ENCODE measurements around the gene RHOT2. TPM values are rescaled to one million over a fixed set of nuclear protein-coding genes. Genes with fewer than 3 reads are reported as not detected.
A peak's percentile ranks its signal among the peaks of the same experiment; 100 is the strongest.

Gene RHOT2
- total and polyA plus RNA-seq, 2 experiments from 2014 or later: 129 to 163 TPM

GRCh38 chr16:684961-685696 lies 17.2 kb downstream of the RHOT2 start (continued):
- TF ChIP-seq NANOG (IDR thresholded peaks at IDR 0.05; ENCODE audit: borderline replicate concordance) (no peak), ETS1 (IDR thresholded peaks at IDR 0.05) (no peak), ZNF114 (CRISPR knock-in tag; IDR thresholded peaks at IDR 0.05) (no peak), REST (IDR thresholded peaks at IDR 0.05; ENCODE audit: unreplicated experiment) (no peak), ZNF331 (CRISPR knock-in tag; IDR thresholded peaks at IDR 0.05; ENCODE audit: low read depth) (no peak), JUNB (IDR thresholded peaks at IDR 0.05; ENCODE audit: unreplicated experiment) (no peak), CTCF (conservative IDR thresholded peaks at IDR 0.05; ENCODE audit: low read depth in 2 of 2) (no peak), CREB1 (CRISPR knock-in tag; IDR thresholded peaks at IDR 0.05; ENCODE audit: low read depth) (no peak)

GRCh38 chr16:685967-686366 lies 18.0 kb downstream of the RHOT2 start:
- H3K9me2 ChIP-seq (ENCODE audit: insufficient read depth): no peaks in the 10 kb centered on the region
- no peak overlapping the region for H3K4me3 ChIP-seq
- peaks cover 23% of the 10 kb centered on the region for H3F3A ChIP-seq (replicated peaks; ENCODE audit: low read depth)
- peaks cover 6% of the 10 kb centered on the region; the same call in 1 of the 2 replicates for H3K79me2 ChIP-seq (replicated peaks; ENCODE audit: insufficient read depth)
- H3K27me3 Mint-ChIP-seq (ENCODE audit: insufficient read depth, low read depth, poor library complexity): peaks cover 22% of the 10 kb centered on the region
- 0 out of 2 replicates have a peak, but pooled peaks cover 3% of the 10 kb centered on the region for H3K27me3 ChIP-seq (ENCODE audit: insufficient read depth)
- ATAC-seq (peak; percentile 3; the same call in 1 of the 3 replicates), DNase-seq (ENCODE audit: low spot score) (peak; percentile 61)
- H3K36me3 ChIP-seq (ENCODE audit: insufficient read depth): no peaks in the 10 kb centered on the region; the same call in 1 of the 2 replicates
- H4K20me1 ChIP-seq (replicated peaks; ENCODE audit: insufficient read depth): peaks cover 14% of the 10 kb centered on the region; the same call in 1 of the 2 replicates
- H3K4me2 ChIP-seq: no peak overlapping the region
- H3K9me3 Mint-ChIP-seq: no peaks in the 10 kb centered on the region; the same call in 2 of the 3 replicates
- H3K4me1 Mint-ChIP-seq: peaks cover 14% of the 10 kb centered on the region
- H3K36me3 Mint-ChIP-seq (ENCODE audit: low read depth): peaks cover 33% of the 10 kb centered on the region
- H3K4me1 ChIP-seq (ENCODE audit: insufficient read depth): peaks cover 5% of the 10 kb centered on the region; the same call in 1 of the 2 replicates
- H3K4me3 Mint-ChIP-seq: peak overlapping the region; percentile 39; the same call in 1 of the 3 replicates
- no peak overlapping the region for H3K27ac ChIP-seq (ENCODE audit: low read depth)
- H3K27ac Mint-ChIP-seq: no peak overlapping the region
- H2AFZ ChIP-seq: no peak overlapping the region
- TF ChIP-seq ZNF462 (CRISPR knock-in tag; IDR thresholded peaks at IDR 0.05): no peak
